Right atrium auricular region (tissue), 2 donors: ENCODE measurements around the gene PTPRD. TPM values are rescaled to one million over a fixed set of nuclear protein-coding genes. Genes with fewer than 3 reads are reported as not detected.
"Not testable (repeated sequence)": the region's sequence is repeated elsewhere in the genome, so short reads cannot be mapped to it uniquely, and the experiment has no call there.

Source experiments
- DNase-seq: peaks from one replicate; pipeline ENCODE4 v3.0.0-alpha.2; 2019; ENCODE audit warnings: low spot score
- H3K27ac ChIP-seq, 2 donors: fragments of 200-600 bp; sonication (generic); 1 replicate in 1 of 2; 2 replicates in 1 of 2; pipeline ENCODE4 v1.5.1; 2016 to 2019
- H3K27me3 ChIP-seq, 2 donors: fragments of 200-600 bp; sonication (generic); one replicate each; pipeline versions ENCODE4 v1.5.1 to v1.6.0; 2017 to 2019
- H3K36me3 ChIP-seq: fragments of 200-600 bp; sonication (generic); one replicate; pipeline ENCODE4 v1.5.1; 2016
- H3K4me1 ChIP-seq, 2 donors: fragments of 200-600 bp; sonication (generic); one replicate each; pipeline versions ENCODE4 v1.5.1 to v1.6.0; 2017 to 2019
- H3K4me3 ChIP-seq, 2 donors: fragments of 200-600 bp; sonication (generic); 1 replicate in 1 of 2; 2 replicates in 1 of 2; pipeline ENCODE4 v1.5.1; 2017 to 2019; ENCODE audit warnings: mild to moderate bottlenecking in 1 of 2, moderate library complexity in 1 of 2
- H3K9me3 ChIP-seq, 2 donors: fragments of 200-600 bp; sonication (generic); one replicate each; pipeline ENCODE4 v1.5.1; 2019
- total RNA-seq, 2 donors: library from RNA; depleted of rRNA; stranded (reverse); fragments of >200 nt; gene quantifications; one replicate each; pipeline ENCODE4 v1.1.0, GENCODE V29; 2016
- TF ChIP-seq, protein P1 (sequence below), 2 donors: fragments of 200-600 bp; sonication (generic); IDR thresholded peaks; one replicate each; pipeline ENCODE4 v1.5.1; 2019; ENCODE audit warnings: antibody characterized with exemption in 2 of 2

The PTPRD gene
- total RNA-seq, 2 donors from 2014 or later: 5.5 to 6.6 TPM

DNA sequence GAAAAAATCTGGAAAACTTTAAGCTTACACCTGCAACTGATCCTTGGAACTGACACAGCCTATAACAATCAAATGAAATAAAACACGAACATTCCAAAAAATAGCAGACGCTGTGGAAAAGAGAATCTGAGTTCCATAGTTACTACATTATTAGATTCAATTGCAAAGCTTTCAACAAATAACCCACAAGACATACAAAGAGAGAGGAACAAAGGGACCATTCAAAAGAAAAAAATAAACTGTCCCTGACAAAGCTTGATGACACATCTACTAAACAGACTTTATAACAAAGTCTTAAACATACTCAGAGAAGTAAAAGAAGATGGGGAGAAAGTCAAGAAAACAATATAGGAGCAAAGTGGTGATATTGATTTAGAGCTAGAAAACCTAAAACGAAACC lies 1123.6 kb downstream of the PTPRD start:
- H3K27ac ChIP-seq: no peak overlapping the region
- H3K4me1 ChIP-seq: no peaks in the 10 kb centered on the region
- no peak overlapping the region for H3K4me3 ChIP-seq
- no peak for DNase-seq
- TF ChIP-seq, protein P1, sequence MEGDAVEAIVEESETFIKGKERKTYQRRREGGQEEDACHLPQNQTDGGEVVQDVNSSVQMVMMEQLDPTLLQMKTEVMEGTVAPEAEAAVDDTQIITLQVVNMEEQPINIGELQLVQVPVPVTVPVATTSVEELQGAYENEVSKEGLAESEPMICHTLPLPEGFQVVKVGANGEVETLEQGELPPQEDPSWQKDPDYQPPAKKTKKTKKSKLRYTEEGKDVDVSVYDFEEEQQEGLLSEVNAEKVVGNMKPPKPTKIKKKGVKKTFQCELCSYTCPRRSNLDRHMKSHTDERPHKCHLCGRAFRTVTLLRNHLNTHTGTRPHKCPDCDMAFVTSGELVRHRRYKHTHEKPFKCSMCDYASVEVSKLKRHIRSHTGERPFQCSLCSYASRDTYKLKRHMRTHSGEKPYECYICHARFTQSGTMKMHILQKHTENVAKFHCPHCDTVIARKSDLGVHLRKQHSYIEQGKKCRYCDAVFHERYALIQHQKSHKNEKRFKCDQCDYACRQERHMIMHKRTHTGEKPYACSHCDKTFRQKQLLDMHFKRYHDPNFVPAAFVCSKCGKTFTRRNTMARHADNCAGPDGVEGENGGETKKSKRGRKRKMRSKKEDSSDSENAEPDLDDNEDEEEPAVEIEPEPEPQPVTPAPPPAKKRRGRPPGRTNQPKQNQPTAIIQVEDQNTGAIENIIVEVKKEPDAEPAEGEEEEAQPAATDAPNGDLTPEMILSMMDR (IDR thresholded peaks at IDR 0.05): no peak
- H3K27me3 ChIP-seq: no peaks in the 10 kb centered on the region
- H3K9me3 ChIP-seq: peaks cover 0 to 5% of the 10 kb centered on the region in 2 donors
- no peaks in the 10 kb centered on the region for H3K36me3 ChIP-seq

- DNase-seq: no peak
- H3K27me3 ChIP-seq: no peaks in the 10 kb centered on the region
- H3K36me3 ChIP-seq: no peaks in the 10 kb centered on the region
- TF ChIP-seq, protein P1 (IDR thresholded peaks at IDR 0.05): no peak
- H3K27ac ChIP-seq: no peak overlapping the region
- H3K4me1 ChIP-seq: no peaks in the 10 kb centered on the region
- no peak overlapping the region for H3K4me3 ChIP-seq
- no peaks in the 10 kb centered on the region for H3K9me3 ChIP-seq
Observed at GRCh38 chr9:9483175-9483574, 1129.6 kb downstream of the PTPRD start.

DNA sequence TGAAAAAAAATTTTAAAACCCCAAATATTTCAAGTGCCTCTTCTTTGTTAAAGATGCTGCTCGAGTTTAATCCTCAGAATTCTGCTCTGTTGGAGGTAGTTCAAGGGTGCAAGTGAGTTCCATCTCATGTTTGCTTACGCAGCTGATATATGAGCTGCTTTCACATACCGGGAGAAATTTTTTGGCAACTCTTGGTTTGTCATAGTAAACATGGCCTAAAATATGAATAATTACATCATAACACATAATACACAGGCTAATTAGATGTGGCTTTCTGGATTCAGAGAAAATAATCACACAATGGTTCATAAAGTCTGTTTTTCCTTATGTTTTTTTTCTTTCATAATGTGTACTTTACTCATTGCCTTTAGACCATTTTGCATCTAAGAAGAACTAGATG lies 1134.1 kb downstream of the PTPRD start:
- H3K4me3 ChIP-seq: no peak overlapping the region

DNA sequence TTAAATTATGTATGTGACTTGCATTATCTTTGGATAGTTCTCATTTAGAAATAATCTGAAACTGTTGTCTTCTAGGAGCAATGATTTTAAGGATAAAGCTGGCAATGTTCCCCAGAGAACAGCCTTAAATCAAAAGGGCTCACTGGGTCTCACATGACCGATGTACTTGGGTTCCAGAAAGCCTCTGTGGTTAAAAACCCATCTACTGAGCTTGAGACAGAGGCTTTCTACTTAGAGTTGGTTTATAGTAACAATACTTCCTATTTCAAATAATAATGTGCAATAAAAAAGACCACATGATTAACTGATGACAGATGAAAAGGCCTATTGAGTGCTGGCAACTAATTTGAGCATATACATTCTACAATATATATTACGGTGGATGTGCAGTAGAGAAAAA lies 1143.5 kb downstream of the PTPRD start:
- TF ChIP-seq, protein P1 (IDR thresholded peaks at IDR 0.05): no peak
- no peaks in the 10 kb centered on the region for H3K27me3 ChIP-seq
- no peaks in the 10 kb centered on the region for H3K9me3 ChIP-seq
- no peaks in the 10 kb centered on the region for H3K36me3 ChIP-seq
- H3K4me3 ChIP-seq: no peak overlapping the region
- H3K4me1 ChIP-seq: no peaks in the 10 kb centered on the region
- DNase-seq: no peak
- no peak overlapping the region for H3K27ac ChIP-seq

More for the DNA sequence above, 1134.1 kb downstream of the PTPRD start:
- TF ChIP-seq, protein P1 (IDR thresholded peaks at IDR 0.05): no peak
- no peaks in the 10 kb centered on the region for H3K9me3 ChIP-seq
- no peaks in the 10 kb centered on the region for H3K27me3 ChIP-seq
- H3K27ac ChIP-seq: no peak overlapping the region
- no peak for DNase-seq
- no peaks in the 10 kb centered on the region for H3K4me1 ChIP-seq
- H3K36me3 ChIP-seq: no peaks in the 10 kb centered on the region

DNA sequence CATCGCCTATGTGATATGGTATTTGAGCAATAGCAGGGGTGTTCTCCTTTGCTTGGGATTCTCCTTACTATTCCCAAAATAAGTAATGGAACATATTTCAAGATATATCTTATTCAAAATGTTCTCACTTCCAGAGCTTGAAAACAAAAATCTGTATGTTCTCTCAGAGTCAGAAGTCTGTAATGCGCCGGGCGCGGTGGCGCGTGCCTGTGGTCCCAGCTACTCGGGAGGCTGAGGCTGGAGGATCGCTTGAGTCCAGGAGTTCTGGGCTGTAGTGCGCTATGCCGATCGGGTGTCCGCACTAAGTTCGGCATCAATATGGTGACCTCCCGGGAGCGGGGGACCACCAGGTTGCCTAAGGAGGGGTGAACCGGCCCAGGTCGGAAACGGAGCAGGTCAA lies 1170.9 kb downstream of the PTPRD start:
- not testable (repeated sequence) for H3K4me1 ChIP-seq, H3K4me3 ChIP-seq, H3K9me3 ChIP-seq, H3K36me3 ChIP-seq, DNase-seq, H3K27ac ChIP-seq, H3K27me3 ChIP-seq

- Histone ChIP-seq H3K36me3 (no peaks in the 10 kb centered on the region), H3K4me1 (no peaks in the 10 kb centered on the region), H3K9me3 (no peaks in the 10 kb centered on the region), H3K27ac (no peak overlapping the region), H3K4me3 (no peak overlapping the region), H3K27me3 (no peaks in the 10 kb centered on the region)
- TF ChIP-seq, protein P1 (IDR thresholded peaks at IDR 0.05): no peak
- no peak for DNase-seq
Observed at GRCh38 chr9:9437641-9438040, 1175.2 kb downstream of the PTPRD start.

DNA sequence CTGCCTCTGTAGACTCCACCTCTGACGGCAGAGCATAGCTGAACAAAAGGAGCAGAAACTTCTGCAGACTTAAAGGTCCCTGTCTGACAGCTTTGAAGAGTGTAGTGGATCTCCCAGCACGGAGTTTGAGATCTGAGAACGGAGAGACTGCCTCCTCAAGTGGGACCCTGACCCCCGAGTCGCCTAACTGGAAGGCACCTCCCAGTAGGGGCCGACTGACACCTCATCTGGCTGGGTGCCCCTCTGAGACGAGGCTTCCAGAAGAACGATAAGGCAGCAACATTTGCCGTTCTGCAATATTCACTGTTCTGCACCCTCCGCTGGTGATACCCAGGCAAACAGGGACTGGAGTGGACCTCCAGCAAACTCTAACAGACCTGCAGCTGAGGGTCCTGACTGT lies 1186.3 kb downstream of the PTPRD start:
- not testable (repeated sequence) for H3K9me3 ChIP-seq, H3K27me3 ChIP-seq, H3K4me1 ChIP-seq, H3K27ac ChIP-seq, H3K4me3 ChIP-seq, DNase-seq, H3K36me3 ChIP-seq
